Measurements from ENCODE around the gene TWIST2.

DNA sequence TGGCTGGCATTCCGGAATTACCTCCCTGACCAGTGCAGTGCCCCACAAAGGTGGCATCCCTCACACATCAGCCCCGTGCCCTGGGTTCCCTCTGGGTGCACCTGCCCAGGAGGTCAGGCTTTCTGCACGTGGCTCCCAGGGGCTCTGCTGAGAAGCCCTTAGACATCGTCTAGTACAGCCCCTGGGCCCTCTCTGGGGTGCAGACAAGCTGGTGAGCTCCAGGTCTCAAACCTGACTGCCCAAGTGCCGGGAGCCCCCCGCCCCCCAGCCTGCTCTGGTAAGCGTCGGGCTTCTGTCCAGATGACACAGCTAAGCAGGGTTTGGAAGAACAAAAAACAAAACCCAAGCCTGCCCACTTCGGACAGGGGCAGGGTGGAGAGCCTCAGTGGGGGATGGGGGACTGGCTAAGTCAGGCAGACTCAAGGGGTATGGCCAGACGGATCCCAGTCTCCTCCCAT, 20.2 kb downstream of the TWIST2 start:
- TF ChIP-seq RAD21 (IDR thresholded peaks at IDR 0.05; ENCODE audit: low read length): no peak
- TF ChIP-seq NRF1 (IDR thresholded peaks at IDR 0.05; ENCODE audit: low read depth, low read length): no peak
